ENCODE measurements around the gene ZNF286A.
"Not testable (repeated sequence)": the region's sequence is repeated elsewhere in the genome, so short reads cannot be mapped to it uniquely, and the experiment has no call there.

ZNF286A gene

DNA sequence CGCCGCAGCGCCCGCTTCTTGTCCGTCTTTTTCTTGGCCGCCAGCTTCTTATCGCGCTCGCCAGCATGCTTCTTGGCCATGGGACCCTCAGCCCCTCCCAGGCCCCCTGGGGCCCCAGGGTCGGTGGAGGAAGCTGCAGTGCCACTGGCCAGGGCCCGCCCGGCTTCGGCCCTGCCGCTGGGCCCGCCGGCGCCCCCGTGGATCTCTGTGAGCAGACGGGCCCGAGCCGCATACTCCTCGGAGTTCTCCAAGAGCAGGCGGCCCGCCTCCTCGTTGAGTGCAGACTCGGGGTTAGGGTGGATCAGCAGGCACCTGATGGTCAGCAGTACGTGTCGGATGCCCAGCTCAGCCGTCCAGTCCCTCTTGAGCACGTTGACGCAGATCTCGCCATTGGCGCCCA, 4.7 kb downstream of the ZNF286A start:
- DNase-seq: not testable (repeated sequence)

DNA sequence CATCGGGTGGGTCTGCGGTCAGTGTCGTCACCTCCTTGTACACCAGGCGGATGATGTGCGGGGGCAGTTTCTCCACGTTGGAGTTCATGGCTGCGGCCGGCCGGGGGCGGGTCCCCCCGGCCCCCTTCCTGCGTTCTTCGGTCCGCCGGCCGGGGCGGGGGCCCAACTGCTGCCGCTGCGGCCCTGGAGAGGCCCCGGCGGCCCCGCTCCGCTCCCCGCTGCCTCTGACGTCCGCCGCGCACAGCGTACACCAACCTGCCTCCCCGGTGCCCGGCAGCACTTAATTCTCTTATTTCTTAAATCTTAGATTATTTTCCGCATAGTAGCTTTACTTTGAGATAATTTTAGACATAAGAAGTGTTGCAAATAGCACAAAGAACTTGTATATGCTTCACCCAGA, 5.3 kb downstream of the ZNF286A start:
- DNase-seq: not testable (repeated sequence)

DNA sequence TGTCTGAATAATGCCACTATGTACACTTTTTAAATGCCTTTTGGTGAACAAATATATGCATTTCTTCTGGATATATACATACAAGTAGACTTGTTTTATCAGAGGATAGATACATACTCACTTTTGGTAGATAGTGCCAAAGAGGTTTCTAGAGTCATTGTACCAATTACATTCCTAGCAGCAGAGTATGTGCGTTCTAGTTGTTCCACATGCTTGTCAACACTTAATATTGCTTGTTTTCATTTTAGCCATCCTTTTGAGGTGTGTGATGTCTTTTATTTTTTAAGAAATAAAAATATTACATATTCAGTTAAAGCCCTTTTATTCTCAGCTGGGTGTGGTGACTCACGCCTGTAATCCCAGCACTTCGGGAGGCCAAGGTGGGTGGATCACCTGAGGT, 9.3 kb downstream of the ZNF286A start:
- DNase-seq: not testable (repeated sequence)

DNA sequence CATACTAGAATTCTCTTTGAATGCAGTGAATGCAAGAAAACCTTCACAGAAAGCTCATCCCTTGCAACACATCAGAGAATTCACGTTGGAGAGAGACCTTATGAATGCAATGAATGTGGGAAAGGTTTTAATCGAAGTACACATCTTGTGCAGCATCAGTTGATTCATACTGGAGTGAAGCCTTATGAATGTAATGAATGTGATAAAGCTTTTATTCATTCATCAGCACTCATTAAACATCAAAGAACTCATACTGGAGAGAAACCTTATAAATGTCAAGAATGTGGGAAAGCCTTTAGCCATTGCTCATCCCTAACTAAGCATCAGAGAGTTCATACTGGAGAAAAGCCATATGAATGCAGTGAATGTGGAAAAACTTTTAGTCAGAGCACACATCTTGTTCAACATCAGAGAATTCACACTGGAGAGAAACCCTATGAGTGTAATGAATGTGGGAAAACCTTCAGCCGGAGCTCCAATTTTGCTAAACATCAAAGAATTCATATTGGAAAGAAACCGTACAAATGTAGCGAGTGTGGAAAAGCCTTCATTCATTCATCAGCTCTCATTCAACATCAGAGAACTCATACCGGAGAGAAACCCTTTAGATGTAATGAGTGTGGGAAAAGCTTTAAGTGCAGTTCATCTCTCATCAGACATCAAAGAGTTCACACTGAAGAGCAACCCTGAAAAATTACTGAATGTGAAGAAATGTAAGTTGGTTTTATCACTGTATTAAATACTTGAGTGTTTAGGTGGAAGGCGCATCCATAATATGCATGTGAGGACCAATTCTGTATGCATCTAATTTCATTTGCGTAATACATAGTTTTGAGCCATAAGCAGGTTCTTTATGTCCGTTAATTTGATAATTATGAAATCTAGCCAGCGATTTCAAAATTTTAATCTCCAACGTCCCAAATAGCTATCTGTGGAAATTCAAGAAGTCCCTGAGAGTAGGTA, 17.3 kb downstream of the ZNF286A start:
- DNase-seq: not testable (repeated sequence)

DNA sequence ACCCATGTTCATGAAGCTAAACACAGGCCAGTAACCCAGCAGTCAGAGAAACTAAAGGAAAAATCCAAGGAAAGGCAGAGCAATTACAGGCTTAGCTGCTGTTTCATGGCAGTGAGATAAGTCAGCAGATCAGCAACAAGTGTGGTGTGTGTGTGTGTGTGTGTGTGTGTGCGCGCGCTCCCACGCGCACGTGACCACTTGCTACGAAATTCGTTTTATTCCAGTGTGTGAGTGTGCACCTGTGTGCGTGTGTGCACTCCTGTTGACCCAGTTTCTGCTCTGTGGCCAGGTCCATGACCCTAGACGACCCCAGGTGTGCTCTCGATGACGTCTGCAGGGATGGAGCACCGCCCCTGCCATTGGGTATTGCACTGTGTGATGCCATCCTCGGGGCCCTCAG, 31.0 kb downstream of the ZNF286A start:
- not testable (repeated sequence) for DNase-seq

DNA sequence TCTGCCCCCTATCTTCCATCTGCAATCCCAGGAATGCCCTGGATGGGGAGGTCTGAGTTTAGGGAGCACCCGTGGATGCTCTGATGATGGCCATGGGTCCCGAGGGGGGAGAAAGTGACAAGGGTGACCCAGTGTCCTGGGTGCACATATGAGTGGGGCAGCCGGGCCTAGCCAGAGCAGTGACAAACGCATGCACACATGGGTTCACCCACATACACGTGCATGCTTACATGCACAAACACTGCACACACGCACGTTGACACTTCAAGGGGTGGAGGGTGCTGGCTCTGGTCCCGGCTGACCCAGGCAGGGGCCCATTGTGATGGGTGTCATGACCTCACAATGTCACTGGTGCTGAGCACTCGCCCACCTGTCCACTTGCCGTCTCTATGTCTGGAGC, 32.3 kb downstream of the ZNF286A start, which contains the start of gene TBC1D26:
TBC1D26 (plus strand) TSS at position 384 of the 400 bp plus-strand sequence. CDS start 3,066 bp downstream, outside the sequence.
- not testable (repeated sequence) for DNase-seq

DNA sequence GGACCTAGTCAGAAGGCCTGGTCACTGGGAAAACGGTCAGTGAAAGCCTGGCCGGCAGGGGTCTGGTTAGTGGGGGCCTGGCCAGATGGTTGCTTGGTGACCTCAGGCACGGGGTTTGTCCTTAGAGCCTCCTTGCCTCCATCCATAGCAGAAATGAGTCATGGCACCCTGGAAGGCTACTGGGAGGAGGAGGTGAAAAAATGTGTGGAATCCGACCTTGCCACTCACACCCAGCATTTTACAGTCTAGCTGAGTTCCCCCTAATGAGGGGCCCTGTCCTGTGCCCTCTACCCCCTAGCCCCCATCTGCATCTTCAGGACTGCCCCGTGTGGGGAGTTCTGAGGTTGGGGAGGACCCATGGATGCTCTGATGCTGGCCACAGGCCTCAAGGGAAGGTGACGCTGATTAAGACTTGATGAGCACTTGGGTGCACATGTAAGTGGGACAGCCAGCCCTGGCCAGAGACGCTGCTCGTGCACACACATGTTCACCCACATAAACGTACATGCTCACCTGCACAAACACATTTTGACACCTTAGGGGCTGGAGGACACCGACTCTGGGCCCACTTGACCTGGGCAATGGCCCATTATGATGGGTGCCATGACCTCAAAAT, 33.7 kb downstream of the ZNF286A start:
- not testable (repeated sequence) for DNase-seq

DNA sequence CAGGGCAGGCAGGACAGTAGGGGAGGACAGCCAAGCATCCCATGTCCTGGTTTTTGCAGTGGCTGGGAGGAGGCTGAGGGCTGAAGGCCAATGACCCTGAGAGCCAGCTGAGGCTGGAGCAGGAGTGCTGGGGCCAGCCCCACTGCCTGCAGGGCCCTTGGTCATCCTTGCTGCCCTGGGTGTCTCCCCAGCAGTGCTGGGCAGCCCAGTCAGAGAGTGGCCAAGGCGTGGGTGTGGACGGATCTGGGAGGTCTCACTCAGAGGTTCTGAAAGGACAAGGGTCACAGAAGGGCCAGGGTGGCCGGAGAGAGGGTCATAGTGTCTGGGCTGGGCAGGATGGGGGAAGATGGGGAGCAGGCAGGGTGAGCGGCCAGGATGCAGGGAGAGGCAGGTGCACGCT, 37.0 kb downstream of the ZNF286A start:
- not testable (repeated sequence) for DNase-seq

DNA sequence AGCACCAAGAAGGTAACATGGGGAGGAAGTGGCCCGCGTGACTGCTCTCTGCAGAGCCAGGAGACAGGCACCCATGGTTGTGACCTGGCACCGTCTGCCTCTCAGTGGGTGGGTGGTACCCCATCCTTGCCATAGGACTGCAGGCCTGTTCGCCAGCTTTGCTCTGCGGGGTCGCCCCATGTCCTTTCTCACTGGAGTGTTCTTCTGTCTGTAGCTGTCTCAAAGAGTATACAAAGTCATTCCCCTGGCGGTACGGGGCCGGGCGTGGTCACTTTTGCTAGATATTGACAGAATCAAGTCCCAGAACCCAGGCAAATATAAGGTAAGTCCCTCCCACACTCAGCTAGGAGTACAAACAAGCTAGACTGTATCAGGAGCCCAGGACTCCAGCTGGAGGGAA, 38.5 kb downstream of the ZNF286A start:
- no peak for DNase-seq

DNA sequence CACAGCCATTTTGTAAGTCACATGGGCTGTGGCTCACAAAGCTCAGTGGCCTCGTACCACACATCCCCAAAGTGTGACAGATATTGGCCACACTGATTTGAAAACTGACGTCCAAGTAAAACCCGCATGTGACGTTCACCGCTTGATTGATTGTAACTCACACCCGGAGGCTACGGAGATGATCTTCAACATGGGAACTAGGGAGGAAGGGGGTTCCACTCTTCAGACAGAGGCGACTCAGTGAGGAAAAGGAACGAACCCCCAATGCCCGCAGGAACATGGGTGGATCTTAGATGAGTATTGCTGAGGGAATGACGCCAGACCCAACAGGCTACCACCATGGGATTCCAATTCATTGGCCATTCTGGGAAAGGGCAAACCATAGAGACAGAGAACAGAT, 39.7 kb downstream of the ZNF286A start:
- not testable (repeated sequence) for DNase-seq

DNA sequence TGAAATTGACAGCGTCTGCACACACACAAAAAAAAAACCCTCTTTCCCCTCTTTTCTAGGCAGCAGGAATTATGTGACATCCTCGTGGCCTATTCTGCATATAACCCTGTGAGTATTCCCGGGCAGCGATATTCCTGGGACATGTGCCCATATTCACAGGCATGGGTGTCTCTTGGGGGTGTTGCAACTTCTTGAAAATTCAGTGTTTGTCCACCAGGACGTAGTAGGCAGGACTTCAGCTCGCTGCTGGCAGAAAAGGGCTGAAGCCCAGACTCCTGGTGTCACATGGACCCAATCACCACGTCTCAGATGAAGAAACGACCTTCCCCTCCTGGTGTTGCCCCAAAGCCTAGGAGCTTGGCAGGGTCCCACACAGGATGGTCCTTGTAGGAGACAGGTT, 40.5 kb downstream of the ZNF286A start:
- not testable (repeated sequence) for DNase-seq

DNA sequence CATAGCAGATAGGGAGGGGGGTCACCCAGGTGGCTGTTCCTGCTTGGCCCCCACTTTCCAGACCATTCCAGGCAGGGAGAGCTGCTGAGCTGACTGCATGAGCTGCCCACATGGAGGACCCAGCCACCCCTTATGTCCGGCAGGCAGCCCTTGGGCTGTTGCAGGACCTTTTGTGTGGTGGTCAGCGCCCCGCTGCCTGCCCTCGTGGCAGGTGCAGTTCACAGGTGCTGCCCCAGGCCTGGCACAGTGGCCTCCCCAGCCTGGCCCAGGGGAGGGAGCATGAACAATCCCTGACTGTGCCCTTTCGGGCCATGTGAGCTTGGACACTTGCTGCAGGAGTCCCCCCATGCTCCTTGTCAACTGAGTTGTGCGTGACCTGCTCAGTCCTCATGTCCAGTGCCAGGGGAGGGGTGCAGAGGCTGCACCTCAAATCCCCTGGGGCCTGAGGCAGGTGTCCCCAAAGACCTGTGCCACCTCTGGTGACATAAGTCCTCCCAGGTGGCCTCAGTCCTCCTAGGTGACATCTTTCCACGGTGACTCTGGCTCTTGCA, 41.1 kb downstream of the ZNF286A start:
- DNase-seq: no peak

DNA sequence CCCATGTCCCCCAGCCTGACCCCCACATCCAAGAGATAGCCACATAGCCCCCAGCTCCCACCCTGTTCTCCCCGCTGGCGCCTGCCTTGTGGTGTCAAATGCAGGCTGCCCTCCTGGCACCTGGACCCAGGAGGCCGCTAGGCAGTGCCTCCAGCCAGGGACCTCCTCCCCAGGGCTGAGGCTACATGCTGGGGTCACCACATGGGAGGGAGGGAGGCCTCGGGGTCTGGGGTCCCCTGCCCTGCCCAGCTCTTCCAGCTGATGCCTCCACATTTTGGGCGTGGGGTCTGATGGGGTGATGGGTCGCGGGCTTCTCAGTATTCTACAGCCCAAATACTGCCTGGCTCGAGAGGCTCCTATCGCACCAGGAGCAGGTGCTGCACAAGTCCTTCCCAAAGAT, 42.1 kb downstream of the ZNF286A start:
- no peak for DNase-seq

DNA sequence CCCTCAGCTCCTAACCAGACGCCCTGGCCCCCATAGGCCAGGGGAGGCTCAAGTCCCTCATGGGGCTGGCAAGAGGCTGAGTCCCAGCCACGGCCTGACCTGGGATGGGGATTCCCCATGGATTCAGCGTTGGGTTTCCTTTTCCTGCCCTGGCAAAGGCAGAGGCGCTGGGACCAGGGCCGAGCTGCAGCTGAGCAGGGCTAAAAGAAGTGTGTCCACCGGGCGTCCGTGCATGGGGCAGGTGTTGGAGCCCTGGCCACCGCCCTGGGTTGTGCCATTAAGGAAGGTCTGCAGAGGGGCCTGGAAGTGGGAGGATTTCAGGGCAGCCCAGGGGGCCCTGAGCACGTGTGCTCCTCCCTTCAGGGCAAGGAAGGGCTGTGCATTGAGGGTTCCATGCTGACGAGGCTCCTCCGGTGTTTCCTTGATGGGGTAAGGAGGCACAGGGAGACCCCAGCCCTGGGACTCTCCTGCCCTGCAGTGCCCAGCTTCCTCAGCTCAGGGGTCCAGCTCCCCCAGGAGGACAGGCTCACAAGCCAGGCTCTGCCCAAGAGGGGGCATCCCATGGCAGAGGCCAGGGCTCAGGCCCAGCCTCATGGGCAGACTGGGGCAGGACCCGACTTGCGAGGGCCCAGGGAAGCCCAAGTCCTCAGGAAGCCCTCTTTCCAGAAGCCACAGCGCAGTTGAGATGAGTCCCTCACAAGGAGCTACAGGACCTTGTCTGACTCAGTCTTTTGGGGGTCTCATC, 42.7 kb downstream of the ZNF286A start:
- DNase-seq: no peak

DNA sequence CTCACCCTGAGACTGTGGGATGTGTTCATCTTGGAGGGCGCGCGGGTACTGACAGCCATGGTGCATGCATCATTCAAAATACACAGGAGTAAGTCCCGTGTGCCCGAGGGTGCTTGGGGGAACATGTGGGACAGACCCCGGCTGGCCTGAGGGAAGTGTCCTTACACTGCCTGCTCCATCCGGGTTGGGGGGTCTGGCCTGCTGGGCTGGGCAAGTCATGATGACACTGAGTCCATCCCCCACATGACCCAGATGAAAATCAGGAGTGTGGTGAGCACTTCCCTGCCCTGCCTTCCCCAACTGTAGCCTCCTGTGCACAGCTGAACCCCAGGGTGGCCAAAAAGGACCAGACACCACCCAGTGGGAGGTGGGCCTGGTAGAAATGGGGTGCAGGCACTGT, 43.4 kb downstream of the ZNF286A start:
- DNase-seq: no peak

DNA sequence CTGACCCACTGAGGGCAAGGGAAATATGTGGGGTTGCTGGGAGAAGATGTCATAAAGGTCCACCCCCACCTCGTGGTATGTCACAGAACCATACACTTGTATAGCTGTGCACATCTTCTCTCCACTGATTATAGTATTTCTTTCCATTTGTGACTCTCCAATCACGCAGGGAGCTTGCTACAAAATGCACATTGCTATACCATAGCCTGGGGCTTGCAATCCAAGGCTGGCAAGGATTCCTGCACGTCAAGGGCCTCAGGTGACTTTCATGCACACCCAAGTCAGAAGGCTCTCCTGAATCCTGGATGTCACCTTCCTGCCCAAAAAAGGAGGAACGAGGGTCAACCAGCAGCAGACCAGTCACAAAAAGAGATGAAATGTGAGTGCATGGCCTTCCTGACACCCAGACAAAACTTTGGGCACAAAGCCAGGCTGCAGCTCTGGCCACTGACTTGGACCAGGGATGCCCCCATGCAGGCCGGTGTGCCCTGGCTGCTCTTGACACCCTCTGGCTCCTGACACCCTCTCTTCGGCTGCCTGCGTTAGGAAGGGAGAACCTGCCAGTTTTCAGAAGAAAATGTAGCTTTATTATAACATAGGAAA, 44.6 kb downstream of the ZNF286A start:
- no peak for DNase-seq

DNA sequence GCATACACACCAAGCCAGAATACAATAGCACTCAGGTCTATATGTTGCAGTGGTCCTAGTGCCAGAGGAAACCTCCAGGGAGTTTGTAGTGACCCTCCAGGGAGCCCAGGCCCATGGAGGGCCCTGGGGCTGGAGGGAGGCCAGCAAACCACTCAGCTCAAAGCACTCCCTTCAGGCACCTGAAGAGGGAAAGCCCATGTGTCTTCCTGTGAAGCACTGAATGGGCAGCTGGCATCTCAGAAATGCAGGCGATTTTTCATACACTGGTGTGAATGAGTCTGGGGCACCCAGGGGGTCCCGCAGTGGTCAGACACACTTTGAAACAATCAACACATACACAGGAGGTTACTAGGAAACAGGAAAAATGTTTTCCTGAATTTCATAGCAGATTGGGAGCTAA, 45.3 kb downstream of the ZNF286A start:
- DNase-seq: peak; percentile 22 to 39

DNA sequence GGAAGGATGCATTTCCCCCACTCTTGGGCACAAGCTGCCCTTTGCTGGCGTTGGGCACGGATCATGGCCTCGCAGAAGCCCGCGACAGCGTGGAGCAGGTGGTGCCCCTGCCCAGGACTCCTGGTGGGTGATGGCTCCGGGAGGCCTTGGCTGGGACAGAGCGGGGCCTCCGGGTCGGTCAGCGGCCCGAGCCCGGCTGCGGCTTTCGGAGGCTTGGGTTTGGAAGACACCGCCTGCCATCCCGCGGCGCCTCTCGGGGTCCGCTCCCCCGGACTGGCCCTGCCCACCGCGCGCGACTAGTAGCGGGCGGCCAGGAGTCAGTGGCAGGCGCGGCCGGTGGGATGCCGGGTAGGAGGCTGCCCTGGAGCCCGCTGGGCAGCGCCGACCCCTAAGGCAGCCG, 49.9 kb downstream of the ZNF286A start:
- not testable (repeated sequence) for DNase-seq

DNA sequence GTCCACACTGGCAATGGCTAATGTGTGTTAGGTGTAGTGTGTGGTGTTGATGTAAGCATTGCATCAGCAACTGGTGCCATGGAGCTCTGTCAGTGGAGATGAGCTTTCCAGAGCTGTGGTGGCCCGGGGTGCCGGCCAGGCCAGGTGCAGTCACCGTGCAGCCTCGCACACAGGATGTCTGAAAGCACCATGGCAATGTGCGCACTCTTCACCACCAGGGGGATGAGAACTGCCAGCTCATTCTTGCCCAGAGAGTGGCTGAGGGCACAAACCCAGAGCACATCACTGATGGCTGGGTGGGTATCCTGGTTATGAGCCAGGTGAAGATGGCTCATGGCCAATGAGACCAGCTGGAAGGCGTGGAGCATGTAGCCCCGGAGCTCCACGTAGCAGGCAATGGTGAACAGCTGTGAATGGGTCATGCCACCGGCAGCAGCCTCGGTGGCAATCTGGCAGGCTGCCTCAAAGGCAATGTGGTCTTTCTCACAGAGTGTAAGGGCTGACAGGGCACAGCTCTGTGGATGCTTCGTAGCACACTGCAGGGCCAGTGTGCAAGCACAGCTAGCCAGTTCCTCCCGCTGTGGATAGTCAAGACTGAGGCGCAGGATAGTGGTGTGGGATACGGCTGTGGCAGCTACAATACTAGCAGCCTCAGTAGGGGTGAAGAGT, 69.4 kb downstream of the ZNF286A start:
- peak; percentile 17 to 43 for DNase-seq

Measured in SHP77 (cell line).